Trophoblast cell (in vitro differentiated cells and primary cell): ENCODE data around the gene GAPT. TPM values are rescaled to one million over a fixed set of nuclear protein-coding genes. Genes with fewer than 3 reads are reported as not detected.

Experiments
- DNase-seq, 2 donors: peaks; one replicate each; pipeline ENCODE4 v3.0.0-alpha.2; 2016
- H2AFZ ChIP-seq: 2 replicates; pipeline ENCODE4 v1.6.1; 2013; ENCODE audit warnings: low read length, moderate library complexity, mild to moderate bottlenecking; ENCODE audit not compliant: insufficient read depth, poor library complexity
- H2AK5ac ChIP-seq: 2 replicates; pipeline ENCODE4 v1.6.1; 2013; ENCODE audit warnings: mild to moderate bottlenecking, low read length
- H2BK120ac ChIP-seq: 2 replicates; pipeline ENCODE4 v1.6.1; 2013; ENCODE audit warnings: low read length, mild to moderate bottlenecking, moderate library complexity; ENCODE audit not compliant: insufficient read depth, poor library complexity
- H2BK12ac ChIP-seq: 2 replicates; pipeline ENCODE4 v1.6.1; 2013; ENCODE audit warnings: mild to moderate bottlenecking, low read length, moderate library complexity
- H2BK5ac ChIP-seq: 2 replicates; pipeline ENCODE4 v1.6.1; 2013; ENCODE audit warnings: low read length, low read depth, moderate library complexity, mild to moderate bottlenecking; ENCODE audit not compliant: poor library complexity
- H3K14ac ChIP-seq: 2 replicates; pipeline ENCODE4 v1.6.1; 2013; ENCODE audit warnings: mild to moderate bottlenecking, low read length
- H3K18ac ChIP-seq: 2 replicates; pipeline ENCODE4 v1.6.1; 2013; ENCODE audit warnings: mild to moderate bottlenecking, low read length
- H3K23ac ChIP-seq: 2 replicates; pipeline ENCODE4 v1.6.1; 2013; ENCODE audit warnings: low read length
- H3K27ac ChIP-seq: 2 replicates; pipeline ENCODE4 v1.5.1; 2013; ENCODE audit warnings: low read depth, mild to moderate bottlenecking, inconsistent platforms, low read length, moderate library complexity
- H3K27me3 ChIP-seq: 2 replicates; pipeline ENCODE4 v1.6.1; 2013; ENCODE audit warnings: inconsistent platforms, mild to moderate bottlenecking, low read length, moderate library complexity; ENCODE audit not compliant: insufficient read depth
- H3K36me3 ChIP-seq, 2 experiments: 1 replicate in 1 of 2; 2 replicates in 1 of 2; pipeline ENCODE4 v1.6.1; 2013; ENCODE audit warnings: low read length in 2 of 2, mild to moderate bottlenecking in 2 of 2, moderate library complexity in 1 of 2; ENCODE audit not compliant: insufficient read depth in 2 of 2, control insufficient read depth in 1 of 2
- H3K4ac ChIP-seq: 2 replicates; pipeline ENCODE4 v1.6.1; 2013; ENCODE audit warnings: low read depth, mild to moderate bottlenecking, low read length, moderate library complexity
- H3K4me1 ChIP-seq, 2 experiments: 1 replicate in 1 of 2; 2 replicates in 1 of 2; pipeline ENCODE4 v1.6.1; 2013; ENCODE audit warnings: low read length in 2 of 2, mild to moderate bottlenecking in 2 of 2, moderate library complexity in 1 of 2; ENCODE audit not compliant: insufficient read depth in 2 of 2, control insufficient read depth in 1 of 2
- H3K4me2 ChIP-seq: 2 replicates; pipeline ENCODE4 v1.6.1; 2013; ENCODE audit warnings: inconsistent platforms, mild to moderate bottlenecking, low read length, moderate library complexity
- H3K4me3 ChIP-seq: 2 replicates; pipeline ENCODE4 v1.5.1; 2013; ENCODE audit warnings: mild to moderate bottlenecking, low read depth, low read length, inconsistent platforms
- H3K79me1 ChIP-seq: one replicate; pipeline ENCODE4 v1.6.1; 2013; ENCODE audit warnings: low read length
- H3K79me2 ChIP-seq: 2 replicates; pipeline ENCODE4 v1.6.1; 2013; ENCODE audit warnings: low read length, mild to moderate bottlenecking; ENCODE audit not compliant: control insufficient read depth, insufficient read depth, poor library complexity
- H3K9ac ChIP-seq: 2 replicates; pipeline ENCODE4 v1.6.1; 2013; ENCODE audit warnings: mild to moderate bottlenecking, low read length
- H3K9me3 ChIP-seq: 2 replicates; pipeline ENCODE4 v1.6.1; 2013; ENCODE audit warnings: low read depth, mild to moderate bottlenecking, control low read depth, inconsistent platforms, low read length; ENCODE audit not compliant: insufficient read depth
- H4K12ac ChIP-seq: 2 replicates; pipeline ENCODE4 v1.6.1; 2013; ENCODE audit warnings: low read depth, mild to moderate bottlenecking, low read length, moderate library complexity
- H4K8ac ChIP-seq: 2 replicates; pipeline ENCODE4 v1.6.1; 2013; ENCODE audit warnings: low read depth, mild to moderate bottlenecking, low read length, moderate library complexity
- H4K91ac ChIP-seq: one replicate; pipeline ENCODE4 v1.6.1; 2013; ENCODE audit warnings: low read depth, mild to moderate bottlenecking, low read length, moderate library complexity
- WGBS: extraction: QIAGEN DNeasy Blood & Tissue Kit; methylation state at CpG from one replicate; pipeline ENCODE4 v1.1.7; 2013; ENCODE audit warnings: missing lambda C conversion rate; ENCODE audit not compliant: insufficient read length, insufficient coverage; ENCODE audit errors: extremely low coverage; 5-methylcytosine and 5-hydroxymethylcytosine counted together
- polyA plus RNA-seq: library from polyadenylated mRNA; stranded (reverse); fragments of 200-250 nt; gene quantifications from 2 replicates; pipeline ENCODE4 v1.2.3, GENCODE V29; 2013

The GAPT gene
- polyA plus RNA-seq, result not detected in 2 replicates

DNA sequence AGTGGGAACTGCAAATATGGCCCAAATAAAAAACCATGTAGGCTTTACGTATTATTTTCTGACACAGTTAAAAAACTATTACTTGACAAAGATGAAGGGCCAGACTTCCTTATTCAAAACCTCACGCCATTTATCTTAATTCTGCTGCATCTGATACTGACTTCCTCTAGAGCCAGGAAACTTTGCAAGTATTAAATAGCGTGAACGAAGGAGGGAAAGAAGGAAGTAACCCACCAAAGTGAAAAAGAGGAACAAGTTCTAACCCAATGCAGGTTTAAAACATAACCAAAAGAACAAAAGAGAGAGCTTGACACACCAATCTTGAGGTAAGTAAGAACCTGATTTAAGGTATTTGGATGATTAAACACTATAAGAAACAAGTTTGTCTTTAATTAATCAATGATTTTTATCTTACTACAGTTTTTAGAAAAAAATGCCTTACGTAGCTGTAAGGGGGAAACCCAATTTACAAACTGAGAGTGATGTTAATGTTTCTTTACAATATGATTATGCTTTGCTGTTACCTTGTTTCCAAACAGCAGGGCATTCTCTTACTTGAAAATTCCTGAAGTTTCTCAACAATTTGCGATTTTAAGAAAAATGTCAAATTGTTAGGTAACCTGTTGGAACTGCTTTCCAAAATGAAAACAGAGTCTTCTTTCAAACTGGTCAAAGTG lies at the start of gene GAPT:
TSS of gene GAPT (plus strand) at position 220 of the 677 bp plus-strand sequence. CDS start 3,102 bp downstream, outside the sequence.
- Histone ChIP-seq H3K4me2 (no peak within 1 kb of the TSS), H2BK120ac (no peak within 1 kb of the TSS), H3K18ac (no peak within 1 kb of the TSS), H2AFZ (no peak within 1 kb of the TSS), H3K79me1 (no peaks in the 10 kb centered on the region), H2BK12ac (no peak within 1 kb of the TSS), H4K12ac (no peak within 1 kb of the TSS), H3K4me1 (no peaks in the 10 kb centered on the region), H3K4me3 (no peak within 1 kb of the TSS), H3K4ac (no peak within 1 kb of the TSS), H3K27ac (no peak within 1 kb of the TSS), H3K23ac (no peak within 1 kb of the TSS), H3K9ac (no peak within 1 kb of the TSS), H3K79me2 (no peaks in the 10 kb centered on the region), H3K14ac (no peak within 1 kb of the TSS), H2BK5ac (no peak within 1 kb of the TSS), H3K9me3 (no peaks in the 10 kb centered on the region), H3K36me3 (no peaks in the 10 kb centered on the region), H4K8ac (no peak within 1 kb of the TSS), H4K91ac (no peak within 1 kb of the TSS), H3K27me3 (no peaks in the 10 kb centered on the region), H2AK5ac (no peak within 1 kb of the TSS)
- DNase-seq, result peak in 1 of 2 donors; percentile 68
- no CpG with 5 or more reads among the region's 6 CpGs for WGBS

DNA sequence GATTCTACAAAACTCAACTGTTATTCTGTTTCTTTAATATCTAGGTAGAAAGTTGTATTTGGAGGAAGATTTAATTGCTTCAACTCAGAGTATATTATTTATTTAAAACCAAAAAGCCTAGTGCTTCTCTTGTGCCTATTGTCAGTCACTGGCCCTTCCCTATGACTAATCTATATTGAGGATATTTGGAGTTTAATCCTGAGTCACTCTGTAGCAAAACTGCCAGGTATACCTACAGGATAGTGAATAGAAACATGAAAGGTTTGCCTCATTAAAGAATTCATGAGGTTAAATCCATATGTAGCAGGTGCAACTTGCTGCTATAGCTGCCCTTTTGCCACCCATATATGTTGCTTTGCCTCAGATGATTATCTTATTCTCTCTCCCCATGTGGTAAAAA lies 46.4 kb upstream of the GAPT start:
- DNase-seq, result no peak
- no peak overlapping the region for H2AFZ ChIP-seq
- H2AK5ac ChIP-seq, result no peak overlapping the region
- peaks cover 4 to 6% of the 10 kb centered on the region in 2 experiments for H3K36me3 ChIP-seq
- H2BK12ac ChIP-seq, result no peak overlapping the region
- no peak overlapping the region for H3K23ac ChIP-seq
- no peak overlapping the region for H2BK5ac ChIP-seq
- no peak overlapping the region for H3K14ac ChIP-seq
- H3K27me3 ChIP-seq, result no peaks in the 10 kb centered on the region
- H4K12ac ChIP-seq, result no peak overlapping the region
- no peak overlapping the region for H2BK120ac ChIP-seq
- H3K9me3 ChIP-seq, result peaks cover 7% of the 10 kb centered on the region
- no peak overlapping the region for H3K4me2 ChIP-seq
- H3K27ac ChIP-seq, result no peak overlapping the region
- no peaks in the 10 kb centered on the region for H3K79me2 ChIP-seq
- H3K4me3 ChIP-seq, result no peak overlapping the region
- no peaks in the 10 kb centered on the region for H3K4me1 ChIP-seq
- H3K4ac ChIP-seq, result no peak overlapping the region
- H3K18ac ChIP-seq, result no peak overlapping the region
- H4K91ac ChIP-seq, result no peak overlapping the region
- no peaks in the 10 kb centered on the region for H3K79me1 ChIP-seq
- no peak overlapping the region for H4K8ac ChIP-seq
- no peak overlapping the region for H3K9ac ChIP-seq

DNA sequence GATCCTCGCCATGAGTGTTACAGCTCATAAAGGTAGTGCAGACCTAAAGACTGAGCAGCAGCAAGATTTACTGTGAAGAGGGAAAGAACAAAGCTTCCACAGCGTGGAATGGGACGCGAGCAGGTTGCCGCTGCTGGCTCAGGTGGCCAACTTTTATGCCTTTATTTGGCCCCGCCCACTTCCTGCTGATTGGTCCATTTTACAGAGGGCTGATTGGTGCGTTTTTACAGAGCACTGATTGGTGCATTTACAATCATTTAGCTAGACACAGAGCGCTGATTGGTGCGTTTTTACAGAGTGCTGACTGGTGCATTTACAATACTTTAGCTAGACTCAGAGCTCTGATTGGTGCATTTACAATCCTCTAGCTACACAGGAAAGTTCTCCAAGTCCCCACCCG lies 45.2 kb upstream of the GAPT start:
- no peak overlapping the region for H3K4me3 ChIP-seq
- DNase-seq, result no peak
- H3K27me3 ChIP-seq, result no peaks in the 10 kb centered on the region
- peaks cover 4 to 6% of the 10 kb centered on the region in 2 experiments for H3K36me3 ChIP-seq
- H4K91ac ChIP-seq, result no peak overlapping the region
- no peak overlapping the region for H2BK120ac ChIP-seq
- peaks cover 7% of the 10 kb centered on the region for H3K9me3 ChIP-seq
- no peak overlapping the region for H2BK12ac ChIP-seq
- H3K4me1 ChIP-seq, result no peaks in the 10 kb centered on the region
- no peak overlapping the region for H2AK5ac ChIP-seq
- no peak overlapping the region for H2BK5ac ChIP-seq
- H3K4me2 ChIP-seq, result no peak overlapping the region
- no CpG with 5 or more reads among the region's 10 CpGs for WGBS
- no peak overlapping the region for H3K9ac ChIP-seq
- no peak overlapping the region for H4K8ac ChIP-seq
- H3K27ac ChIP-seq, result no peak overlapping the region
- no peak overlapping the region for H3K18ac ChIP-seq
- no peak overlapping the region for H3K14ac ChIP-seq
- H3K4ac ChIP-seq, result no peak overlapping the region
- H3K79me2 ChIP-seq, result no peaks in the 10 kb centered on the region
- H3K23ac ChIP-seq, result no peak overlapping the region
- H2AFZ ChIP-seq, result no peak overlapping the region
- H4K12ac ChIP-seq, result no peak overlapping the region
- H3K79me1 ChIP-seq, result no peaks in the 10 kb centered on the region

DNA sequence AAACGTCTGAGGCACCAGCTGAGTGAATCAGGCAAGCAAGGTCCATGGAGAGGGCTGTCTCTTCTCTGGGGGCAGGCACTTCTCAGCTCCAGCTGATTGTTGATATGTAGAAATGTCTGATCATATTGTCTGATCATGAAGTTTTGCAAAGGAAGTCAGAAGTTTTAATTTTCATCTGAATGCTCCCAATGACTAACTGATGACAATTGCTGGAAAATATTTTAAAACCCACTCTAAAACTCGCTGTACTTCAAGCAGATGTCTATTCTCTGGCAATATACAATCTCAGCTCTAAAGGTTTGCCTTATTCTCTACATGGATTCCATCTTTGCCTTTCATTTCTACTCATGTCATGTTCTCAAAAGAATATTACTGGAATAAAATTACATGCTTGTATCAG lies 44.0 kb upstream of the GAPT start:
- Histone ChIP-seq H3K14ac (no peak overlapping the region), H2AFZ (no peak overlapping the region), H3K36me3 (peaks cover 4 to 6% of the 10 kb centered on the region in 2 experiments), H3K4ac (no peak overlapping the region), H3K23ac (no peak overlapping the region), H3K9ac (peak overlapping the region; percentile 61), H3K4me2 (no peak overlapping the region), H3K9me3 (peaks cover 7% of the 10 kb centered on the region), H3K79me1 (no peaks in the 10 kb centered on the region), H2BK12ac (no peak overlapping the region), H2BK120ac (no peak overlapping the region), H4K12ac (no peak overlapping the region), H3K18ac (no peak overlapping the region), H3K4me3 (no peak overlapping the region), H3K27me3 (no peaks in the 10 kb centered on the region), H2AK5ac (no peak overlapping the region), H3K4me1 (no peaks in the 10 kb centered on the region), H2BK5ac (no peak overlapping the region), H3K27ac (no peak overlapping the region), H4K8ac (no peak overlapping the region), H3K79me2 (no peaks in the 10 kb centered on the region), H4K91ac (no peak overlapping the region)
- no peak for DNase-seq
- WGBS, result no CpG with 5 or more reads among the region's 2 CpGs
